ENCODE data around the gene LMAN2L.

The LMAN2L gene

DNA sequence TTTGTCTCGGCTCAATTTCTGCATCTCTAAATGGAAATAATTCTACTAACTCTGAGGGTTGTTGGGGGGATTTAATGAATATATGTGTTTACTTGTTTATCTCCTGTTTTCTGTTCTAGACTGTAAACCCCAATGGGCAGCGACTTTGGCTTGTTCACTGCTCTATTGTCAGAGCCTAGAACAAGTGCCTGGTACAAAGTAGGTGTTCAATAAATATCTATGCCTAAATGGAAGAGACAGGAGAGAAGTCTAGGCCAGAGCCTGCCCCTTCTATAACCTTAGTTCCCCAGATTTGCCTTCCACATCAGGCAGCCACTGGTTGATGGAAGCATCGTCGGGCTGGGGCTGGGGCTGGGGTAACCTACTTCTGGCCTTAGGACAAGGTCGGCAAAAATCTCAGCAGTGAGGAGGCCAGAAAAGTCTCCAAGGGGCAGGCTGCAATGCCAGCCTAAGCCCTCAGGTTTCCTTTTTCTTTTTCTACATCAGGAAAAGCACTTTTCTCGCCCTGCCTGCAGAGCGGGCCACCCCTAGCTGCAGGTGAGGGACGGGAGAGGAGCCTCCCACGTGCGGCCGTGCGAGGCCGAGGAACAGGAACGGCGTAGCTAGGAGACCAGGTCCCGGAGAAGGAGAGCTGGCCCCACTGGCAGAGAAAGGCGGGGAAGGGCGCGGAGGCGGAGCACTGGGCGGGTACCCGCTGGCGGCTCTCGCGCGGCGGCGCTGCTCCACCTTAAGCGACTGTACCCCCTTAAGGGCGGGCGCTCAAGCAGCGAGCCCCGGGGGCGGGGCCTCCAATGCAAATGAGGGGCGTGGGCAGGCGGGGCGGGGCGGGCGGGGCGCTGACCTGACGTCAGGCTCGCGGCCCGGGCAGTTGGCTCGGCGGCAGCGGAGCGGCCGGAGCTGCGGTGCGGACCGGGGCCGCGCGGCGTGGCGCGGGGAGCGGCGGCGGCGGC is 20.4 kb upstream of the LMAN2L start, which contains the start of gene CNNM4:
Gene CNNM4, plus strand, starts transcription at position 867 of the 950 bp plus-strand sequence. CDS start 98 bp downstream, outside the sequence.
- H3K4me3 ChIP-seq (ENCODE audit: low read length) = peak within 1 kb of the TSS; percentile 67
- peak; percentile 26 for TF ChIP-seq CTCF (conservative IDR thresholded peaks at IDR 0.05; ENCODE audit: low read depth, low read length)
- peak; percentile 73 for DNase-seq (ENCODE audit: low read depth)

DNA sequence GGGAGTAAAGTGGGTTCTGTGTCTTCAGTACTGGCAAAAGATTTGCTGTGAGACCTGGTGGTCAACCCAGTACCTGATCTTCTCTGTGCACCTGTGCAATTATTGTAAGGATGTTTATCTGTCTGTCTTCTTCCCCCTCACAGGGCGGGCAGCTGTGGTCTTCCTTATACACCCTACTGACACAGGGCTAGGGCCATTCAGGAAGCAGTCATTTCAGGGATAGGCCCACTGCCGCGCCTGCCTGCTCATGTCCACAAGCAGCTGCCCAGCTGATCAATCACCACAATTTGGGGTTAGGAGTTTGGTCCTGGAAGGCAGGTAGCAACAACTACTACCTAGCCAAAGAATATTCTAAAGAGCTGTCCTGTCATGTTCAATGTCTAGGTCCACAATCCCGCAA is 19.7 kb upstream of the LMAN2L start:
- no peak for DNase-seq (ENCODE audit: low read depth)
- no peak for TF ChIP-seq CTCF (conservative IDR thresholded peaks at IDR 0.05; ENCODE audit: low read depth, low read length)
- no peak overlapping the region for H3K4me3 ChIP-seq (ENCODE audit: low read length)

DNA sequence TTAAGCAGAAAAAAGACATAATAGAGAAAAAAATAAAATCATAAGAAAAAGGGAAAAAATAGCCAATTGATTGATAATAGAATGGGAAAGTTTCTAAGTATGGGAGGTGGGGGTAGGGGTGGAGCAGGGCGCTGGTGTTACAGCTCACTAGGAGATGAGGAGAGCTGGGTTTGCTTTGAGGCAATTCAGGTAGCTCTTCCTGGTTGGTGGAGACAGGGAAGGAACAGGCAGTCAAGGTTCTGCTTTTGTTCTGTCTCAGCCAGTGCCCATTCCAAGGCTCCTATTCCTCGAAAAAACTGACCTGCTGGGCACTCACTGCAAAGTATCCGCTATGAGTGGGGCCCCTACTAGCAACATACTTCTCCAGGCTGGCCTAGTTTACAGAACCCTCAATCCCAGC is 19.1 kb upstream of the LMAN2L start:
- no peak overlapping the region for H3K4me3 ChIP-seq (ENCODE audit: low read length)
- DNase-seq (ENCODE audit: low read depth) = no peak
- no peak for TF ChIP-seq CTCF (conservative IDR thresholded peaks at IDR 0.05; ENCODE audit: low read depth, low read length)

DNA sequence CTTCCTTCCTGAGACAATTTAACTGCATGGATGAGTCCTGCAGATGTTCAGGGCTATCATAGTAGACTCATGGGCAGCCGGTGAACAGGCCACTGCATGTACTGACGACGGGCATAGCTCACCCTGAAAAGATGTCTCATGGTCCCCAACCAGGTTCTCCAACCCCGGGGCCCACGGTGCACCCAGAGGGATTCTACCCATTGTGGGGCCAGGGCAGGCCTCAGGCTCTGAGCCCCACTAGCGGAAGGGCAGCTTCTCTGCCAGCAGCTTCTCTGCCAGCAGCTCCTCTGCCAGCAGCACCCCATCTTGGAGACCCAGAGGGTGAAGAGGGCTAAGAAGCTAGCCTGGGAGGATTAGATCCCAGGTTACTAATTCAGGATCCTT is 17.6 kb upstream of the LMAN2L start:
- no peak overlapping the region for H3K4me3 ChIP-seq (ENCODE audit: low read length)
- no peak for DNase-seq (ENCODE audit: low read depth)
- TF ChIP-seq CTCF (conservative IDR thresholded peaks at IDR 0.05; ENCODE audit: low read depth, low read length) = no peak

- DNase-seq (ENCODE audit: low read depth) = no peak
- no peak for TF ChIP-seq CTCF (conservative IDR thresholded peaks at IDR 0.05; ENCODE audit: low read depth, low read length)
These were observed 17.1 kb upstream of the LMAN2L start for GRCh38 chr2:96756788-96757476.

DNA sequence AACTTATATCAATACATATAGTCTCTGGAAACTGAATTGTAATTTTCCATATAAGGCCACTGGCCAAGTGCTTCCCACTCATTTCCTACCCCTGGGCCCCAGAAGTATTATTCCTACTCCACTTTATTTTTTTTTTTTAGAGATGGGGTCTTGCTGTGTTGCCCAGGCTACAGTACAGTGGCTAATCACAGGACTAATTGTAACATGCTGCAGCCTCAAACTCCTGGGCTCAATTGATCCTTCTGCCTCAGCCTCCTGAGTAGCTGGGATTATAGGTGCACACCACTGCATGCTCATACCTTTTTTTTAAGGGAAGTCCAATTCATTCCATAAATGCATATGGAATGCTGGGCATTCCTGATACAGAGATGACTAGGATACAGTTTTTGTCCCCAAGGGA is 14.5 kb upstream of the LMAN2L start:
- no peak for TF ChIP-seq CTCF (conservative IDR thresholded peaks at IDR 0.05; ENCODE audit: low read depth, low read length)
- DNase-seq (ENCODE audit: low read depth) = no peak
- H3K4me3 ChIP-seq (ENCODE audit: low read length) = no peak overlapping the region

More at GRCh38 chr2:96756788-96757476, 17.1 kb upstream of the LMAN2L start:
- no peak overlapping the region for H3K4me3 ChIP-seq (ENCODE audit: low read length)

All from retinal pigment epithelial cell (primary cell).